A549 (cell line): Measurements from ENCODE around the gene ACADVL.

Source experiments
- BHLHE40 ChIP-seq: IDR thresholded peaks from 2 replicates; pipeline ENCODE4 v1.6.1; 2012; ENCODE audit warnings: low read depth, low read length, inconsistent platforms
- CHD2 ChIP-seq: fragments of 150-350 bp; IDR thresholded peaks from 2 replicates; pipeline ENCODE4 v1.6.1; 2014; ENCODE audit warnings: low read length; ENCODE audit not compliant: partially characterized antibody
- EP300 ChIP-seq, 2 experiments: fragments of >200 bp; sonication (Bioruptor Twin); formaldehyde crosslinking; IDR thresholded peaks; 2 replicates in 1 of 2; 3 replicates in 1 of 2; pipeline ENCODE4 v1.6.1; 2016 to 2017
- HOXA7 ChIP-seq: fragments of 250-450 bp; sonication (Bioruptor Pico); IDR thresholded peaks from 2 replicates; pipeline ENCODE4 v1.5.0; 2020; ENCODE audit warnings: mild to moderate bottlenecking, moderate library complexity
- MAFK ChIP-seq: fragments of 450-650 bp; IDR thresholded peaks from 2 replicates; pipeline ENCODE4 v1.6.1; 2014; ENCODE audit not compliant: partially characterized antibody
- PHF8 ChIP-seq: fragments of 200-600 bp; sonication (generic); IDR thresholded peaks from 2 replicates; pipeline ENCODE4 v1.6.1; 2016; ENCODE audit warnings: low read depth, mild to moderate bottlenecking, antibody characterized with exemption, moderate library complexity, borderline replicate concordance
- POLR2A ChIP-seq: IDR thresholded peaks from 2 replicates; pipeline ENCODE4 v1.6.1; 2012; ENCODE audit warnings: mild to moderate bottlenecking, low read length
- RNF2 ChIP-seq: fragments of 200-600 bp; sonication (generic); IDR thresholded peaks from 2 replicates; pipeline ENCODE4 v1.6.1; 2016; ENCODE audit warnings: low read depth, mild to moderate bottlenecking, antibody characterized with exemption, moderate library complexity, borderline replicate concordance
- ZNF302 ChIP-seq: fragments of 250-450 bp; sonication (Bioruptor Pico); IDR thresholded peaks from 2 replicates; pipeline ENCODE4 v1.9.0; 2021; ENCODE audit warnings: inconsistent platforms, mild to moderate bottlenecking, moderate library complexity
- TF ChIP-seq, protein P1 (sequence below): fragments of >200 bp; sonication (Bioruptor Twin); formaldehyde crosslinking; IDR thresholded peaks from 3 replicates; pipeline ENCODE4 v1.5.1; 2016
- TF ChIP-seq, protein P2 (sequence below): fragments of 450-650 bp; IDR thresholded peaks from 2 replicates; pipeline ENCODE4 v1.6.1; 2014; ENCODE audit warnings: antibody characterized with exemption

DNA sequence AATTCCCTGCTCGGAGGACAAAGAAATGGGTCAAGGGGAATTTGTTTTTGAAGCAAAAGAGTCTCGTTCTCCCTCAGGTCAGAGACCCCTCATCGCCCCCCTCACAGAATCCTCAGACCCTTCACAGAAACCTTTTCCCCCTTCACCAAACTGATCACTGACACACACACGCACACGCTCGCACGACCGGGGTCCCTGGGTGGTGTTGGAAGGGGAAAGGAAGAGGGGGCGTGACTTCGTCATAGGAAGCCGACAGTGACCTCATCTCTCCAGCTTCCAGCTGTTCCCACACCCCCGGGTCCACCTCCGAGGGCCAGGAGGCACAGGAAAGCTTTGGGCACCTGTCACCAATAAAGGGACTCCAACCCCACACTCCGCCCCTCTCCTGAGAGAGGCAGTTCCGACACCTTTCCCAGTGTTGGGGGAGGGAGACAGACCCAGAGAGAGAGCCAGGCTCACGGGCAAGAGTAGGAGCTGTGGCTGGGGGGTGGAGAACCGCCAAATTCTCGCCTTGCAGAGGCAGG is 41.7 kb upstream of the ACADVL start:
- TF ChIP-seq, protein P1, sequence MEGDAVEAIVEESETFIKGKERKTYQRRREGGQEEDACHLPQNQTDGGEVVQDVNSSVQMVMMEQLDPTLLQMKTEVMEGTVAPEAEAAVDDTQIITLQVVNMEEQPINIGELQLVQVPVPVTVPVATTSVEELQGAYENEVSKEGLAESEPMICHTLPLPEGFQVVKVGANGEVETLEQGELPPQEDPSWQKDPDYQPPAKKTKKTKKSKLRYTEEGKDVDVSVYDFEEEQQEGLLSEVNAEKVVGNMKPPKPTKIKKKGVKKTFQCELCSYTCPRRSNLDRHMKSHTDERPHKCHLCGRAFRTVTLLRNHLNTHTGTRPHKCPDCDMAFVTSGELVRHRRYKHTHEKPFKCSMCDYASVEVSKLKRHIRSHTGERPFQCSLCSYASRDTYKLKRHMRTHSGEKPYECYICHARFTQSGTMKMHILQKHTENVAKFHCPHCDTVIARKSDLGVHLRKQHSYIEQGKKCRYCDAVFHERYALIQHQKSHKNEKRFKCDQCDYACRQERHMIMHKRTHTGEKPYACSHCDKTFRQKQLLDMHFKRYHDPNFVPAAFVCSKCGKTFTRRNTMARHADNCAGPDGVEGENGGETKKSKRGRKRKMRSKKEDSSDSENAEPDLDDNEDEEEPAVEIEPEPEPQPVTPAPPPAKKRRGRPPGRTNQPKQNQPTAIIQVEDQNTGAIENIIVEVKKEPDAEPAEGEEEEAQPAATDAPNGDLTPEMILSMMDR = no peak
- no peak for TF ChIP-seq RNF2
- TF ChIP-seq BHLHE40 = no peak
- TF ChIP-seq MAFK = no peak
- TF ChIP-seq ZNF302 (CRISPR knock-in tag) = no peak
- TF ChIP-seq EP300 (IDR thresholded peaks at IDR 0.05) = no peak
- TF ChIP-seq CHD2 = no peak
- TF ChIP-seq, protein P2, sequence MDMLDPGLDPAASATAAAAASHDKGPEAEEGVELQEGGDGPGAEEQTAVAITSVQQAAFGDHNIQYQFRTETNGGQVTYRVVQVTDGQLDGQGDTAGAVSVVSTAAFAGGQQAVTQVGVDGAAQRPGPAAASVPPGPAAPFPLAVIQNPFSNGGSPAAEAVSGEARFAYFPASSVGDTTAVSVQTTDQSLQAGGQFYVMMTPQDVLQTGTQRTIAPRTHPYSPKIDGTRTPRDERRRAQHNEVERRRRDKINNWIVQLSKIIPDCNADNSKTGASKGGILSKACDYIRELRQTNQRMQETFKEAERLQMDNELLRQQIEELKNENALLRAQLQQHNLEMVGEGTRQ = no peak
- no peak for TF ChIP-seq PHF8
- no peak for TF ChIP-seq POLR2A
- TF ChIP-seq HOXA7 (CRISPR knock-in tag) = no peak
